Activated CD4-positive, alpha-beta T cell treated with anti-CD3 and anti-CD28 coated beads for 1 hour (primary cell): ENCODE results near the gene CACNA1C.

Source experiments
- DNase-seq: peaks from one replicate; pipeline ENCODE4 v3.0.0-alpha.2; 2020

CACNA1C gene

GRCh38 chr12:2543801-2544200 is 491.0 kb downstream of the CACNA1C start:
- DNase-seq = no peak

- DNase-seq = no peak
Observed at GRCh38 chr12:2544230-2544629, 491.4 kb downstream of the CACNA1C start.

DNA sequence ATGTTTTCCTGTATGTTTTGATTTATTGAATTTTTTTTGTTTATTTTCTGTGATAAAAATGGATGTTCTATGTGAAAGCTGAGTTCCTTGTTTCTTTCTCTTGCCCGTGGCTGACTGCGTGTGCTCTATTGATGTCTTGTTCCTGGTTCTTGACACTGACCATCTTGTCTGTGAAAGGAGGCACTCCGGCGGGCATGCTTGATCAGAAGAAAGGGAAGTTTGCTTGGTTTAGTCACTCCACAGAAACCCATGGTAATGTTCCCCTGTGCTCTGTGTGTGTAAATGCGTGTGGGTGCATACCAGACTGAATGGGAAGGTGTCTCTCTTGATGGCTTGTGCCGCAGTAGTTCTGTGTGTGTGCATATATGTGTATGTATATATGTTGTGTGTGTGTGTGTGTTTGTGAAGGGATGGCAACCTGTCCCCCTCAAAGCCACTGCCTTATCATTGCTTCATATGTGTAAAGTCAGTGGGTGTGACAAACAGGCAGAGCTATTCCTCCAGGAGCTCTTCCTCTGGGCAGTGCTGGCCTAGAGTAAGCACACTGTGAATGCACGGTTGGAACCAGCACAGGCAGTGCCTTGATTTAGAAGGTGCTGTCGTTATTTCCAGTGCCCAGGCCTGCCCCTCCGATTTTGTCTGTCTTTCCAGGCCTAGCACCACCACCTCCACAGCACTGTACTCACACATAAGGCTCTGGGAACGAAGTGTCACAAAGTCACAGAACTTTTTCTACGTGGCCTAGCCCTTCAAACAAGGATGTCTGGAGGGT is 494.7 kb downstream of the CACNA1C start:
- DNase-seq = no peak

DNA sequence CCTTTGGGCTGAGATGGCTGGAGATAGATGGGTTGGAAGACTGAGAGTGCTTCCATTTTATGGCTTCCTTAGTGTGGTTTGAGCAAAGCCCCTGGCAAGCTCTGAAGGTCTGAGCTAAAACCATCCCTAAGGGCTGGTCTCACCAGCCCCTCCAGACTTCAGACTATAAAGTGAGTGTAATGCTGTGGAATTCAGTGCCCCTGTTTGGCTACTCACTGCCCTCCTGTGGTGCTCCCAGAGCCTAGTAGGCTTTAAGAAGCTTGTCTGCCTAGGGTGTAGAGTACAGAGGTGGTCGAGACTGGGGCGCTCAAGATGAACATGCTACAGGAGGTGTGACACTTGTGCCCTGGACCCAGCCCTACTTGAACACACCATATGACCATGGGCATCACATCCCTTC is 495.3 kb downstream of the CACNA1C start:
- no peak for DNase-seq

GRCh38 chr12:2550561-2551411 is 498.0 kb downstream of the CACNA1C start:
- no peak for DNase-seq

DNA sequence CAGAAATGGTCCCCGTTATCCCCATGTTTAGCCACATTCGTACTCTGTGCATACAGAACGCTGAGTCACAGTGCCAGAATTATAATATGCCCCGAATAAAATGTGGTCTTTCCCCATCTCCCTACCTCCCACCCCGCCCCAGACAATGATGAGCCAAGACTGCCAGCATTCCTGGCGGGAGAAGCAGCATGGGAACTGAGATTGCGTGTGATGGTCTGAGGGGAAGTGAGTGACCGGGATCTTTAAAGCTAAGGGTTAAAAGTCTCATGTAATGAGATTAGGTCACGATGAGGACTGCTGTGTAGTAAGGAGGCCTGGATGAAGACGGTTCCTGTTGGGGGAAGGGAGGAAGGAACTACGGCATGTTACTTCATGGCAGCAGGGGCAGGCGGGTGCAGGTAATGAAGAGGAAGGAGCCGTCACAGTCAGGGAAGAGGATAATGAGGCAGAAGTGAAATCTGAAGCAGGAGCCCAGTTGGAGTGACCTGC is 498.7 kb downstream of the CACNA1C start:
- no peak for DNase-seq

GRCh38 chr12:2552000-2552756 is 499.4 kb downstream of the CACNA1C start:
- DNase-seq = no peak

DNA sequence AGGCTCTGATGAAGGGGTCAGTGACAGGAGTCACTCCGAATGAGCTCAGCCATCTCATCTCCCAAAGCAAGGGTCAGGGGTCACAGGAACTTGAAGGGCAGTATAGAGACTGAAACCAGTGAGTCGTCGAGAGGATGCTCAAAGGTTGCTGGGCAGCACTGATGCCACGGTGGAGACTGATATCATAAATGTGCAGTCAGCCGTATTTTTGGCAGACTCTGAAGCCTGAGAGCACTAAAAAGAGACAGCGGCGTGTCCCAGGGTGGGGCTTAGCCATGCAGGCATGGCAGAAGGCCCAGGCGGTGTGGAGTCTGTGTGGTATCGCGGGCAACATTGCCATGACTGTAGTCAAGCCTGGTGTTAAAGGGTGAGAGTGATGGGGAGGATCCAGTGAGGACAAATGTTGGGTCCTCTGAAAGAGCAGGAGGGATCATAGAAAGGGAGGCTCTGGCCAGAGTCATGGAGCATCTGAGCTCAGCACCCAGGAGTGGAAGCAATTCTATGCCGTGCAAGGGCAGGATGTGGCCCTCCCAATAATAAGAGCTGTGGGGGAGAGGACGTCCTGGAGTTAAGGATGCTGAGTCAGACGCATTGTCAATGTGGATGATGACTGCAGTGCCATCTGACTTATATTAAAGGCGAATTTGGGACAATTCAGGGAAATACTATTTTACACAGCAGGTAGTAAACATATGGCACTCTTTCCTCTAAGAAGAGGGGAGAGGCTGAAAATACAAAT is 500.8 kb downstream of the CACNA1C start:
- no peak for DNase-seq

GRCh38 chr12:2555487-2556082 is 502.8 kb downstream of the CACNA1C start:
- no peak for DNase-seq

DNA sequence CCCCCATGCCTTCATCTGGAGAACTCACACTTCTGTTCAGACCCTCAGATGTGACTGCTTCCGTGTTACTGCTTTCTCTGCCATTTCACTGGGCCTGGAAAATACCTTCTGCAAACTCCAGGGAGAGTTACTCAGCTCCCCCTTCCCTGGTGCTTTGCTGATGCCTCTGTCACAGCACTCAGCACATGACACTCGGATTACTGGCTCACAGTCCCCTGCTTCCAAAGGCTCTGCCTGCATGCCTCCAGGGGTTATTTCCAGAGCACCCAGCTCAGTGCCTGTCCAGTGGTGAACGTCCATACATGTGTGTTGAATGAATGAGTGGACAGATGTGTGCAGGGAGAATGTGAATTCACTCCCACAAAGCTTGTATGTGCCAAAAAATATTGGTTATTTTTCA is 504.8 kb downstream of the CACNA1C start:
- no peak for DNase-seq

- no peak for DNase-seq
Observed at GRCh38 chr12:2559931-2560330, 507.1 kb downstream of the CACNA1C start.

DNA sequence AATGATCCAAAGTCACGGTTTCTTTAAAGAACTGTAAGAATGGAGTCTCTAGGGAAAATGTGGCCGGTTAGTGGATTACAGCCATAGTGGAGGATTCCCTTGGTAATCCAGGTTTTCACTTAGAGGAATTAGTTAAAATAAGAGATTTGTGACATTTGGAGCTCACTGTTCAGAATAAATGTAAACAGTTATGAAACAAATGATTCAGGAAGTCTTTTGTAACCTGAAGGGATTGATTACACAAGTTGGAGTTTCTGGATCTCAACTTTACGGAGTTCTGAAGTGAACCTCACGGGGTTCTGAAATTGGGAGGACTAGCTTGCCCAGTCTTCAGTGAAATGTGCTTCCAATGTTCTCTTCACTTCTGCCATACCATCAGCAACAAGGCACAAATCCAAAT is 507.6 kb downstream of the CACNA1C start:
- DNase-seq = no peak

DNA sequence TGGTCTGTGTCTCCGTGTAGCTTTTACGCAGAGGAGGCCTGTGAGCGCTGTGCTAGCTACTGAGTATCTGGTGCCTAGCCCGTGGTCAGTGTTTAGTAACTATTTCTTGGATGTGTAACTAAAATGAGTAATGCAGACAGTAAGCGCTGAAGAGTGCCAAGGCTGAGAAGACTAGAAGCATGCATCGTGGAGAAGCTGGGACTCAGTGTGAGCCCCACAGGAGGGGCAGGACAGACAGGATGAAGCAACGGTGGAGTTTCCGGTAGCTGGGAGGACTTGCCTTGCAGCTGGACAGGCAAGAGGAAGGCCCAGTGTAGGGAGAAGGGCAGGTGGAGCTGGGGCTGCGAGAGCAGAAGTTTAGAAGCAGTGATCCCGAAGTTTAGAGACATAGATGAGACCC is 508.6 kb downstream of the CACNA1C start:
- no peak for DNase-seq

DNA sequence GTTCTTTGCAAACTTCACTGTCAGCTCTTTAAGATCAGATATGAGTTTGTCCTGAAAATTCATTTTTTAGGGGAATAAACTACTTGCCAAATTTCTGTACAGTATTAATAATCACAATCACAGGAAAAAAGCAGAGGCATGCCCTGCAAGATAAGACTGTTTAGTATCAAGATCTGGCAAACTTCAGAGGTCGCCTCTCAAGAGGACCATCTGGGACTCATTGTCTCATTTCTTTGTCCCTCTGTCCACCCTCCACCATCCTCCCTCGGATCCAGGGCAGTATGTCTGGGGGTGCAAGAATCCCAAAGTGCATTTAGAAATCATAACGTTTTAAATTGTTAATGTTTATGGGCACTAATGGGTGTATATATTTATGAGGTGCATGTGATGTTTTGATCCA is 509.6 kb downstream of the CACNA1C start:
- DNase-seq = no peak

- DNase-seq = no peak
Observed at GRCh38 chr12:2563709-2564108, 510.9 kb downstream of the CACNA1C start.

DNA sequence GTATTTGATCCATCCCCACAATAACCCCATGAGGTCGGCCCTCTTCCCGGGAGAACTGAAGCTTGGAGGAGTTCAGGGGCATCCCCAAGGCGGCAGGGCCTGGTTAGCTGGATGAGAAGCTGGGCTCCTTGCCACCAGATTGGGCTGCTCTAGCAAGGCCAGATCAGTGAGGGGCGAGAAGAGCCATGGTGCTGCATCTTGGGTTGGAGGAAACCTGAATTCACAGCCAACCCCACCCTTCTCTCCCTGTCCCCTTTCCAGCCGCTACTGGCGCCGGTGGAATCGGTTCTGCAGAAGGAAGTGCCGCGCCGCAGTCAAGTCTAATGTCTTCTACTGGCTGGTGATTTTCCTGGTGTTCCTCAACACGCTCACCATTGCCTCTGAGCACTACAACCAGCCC is 513.4 kb downstream of the CACNA1C start:
- DNase-seq = no peak

GRCh38 chr12:2567711-2568110 is 514.9 kb downstream of the CACNA1C start:
- DNase-seq = no peak

- no peak for DNase-seq
Observed at GRCh38 chr12:2570562-2570961, 517.8 kb downstream of the CACNA1C start.

GRCh38 chr12:2574355-2574935 is 521.7 kb downstream of the CACNA1C start:
- no peak for DNase-seq

DNA sequence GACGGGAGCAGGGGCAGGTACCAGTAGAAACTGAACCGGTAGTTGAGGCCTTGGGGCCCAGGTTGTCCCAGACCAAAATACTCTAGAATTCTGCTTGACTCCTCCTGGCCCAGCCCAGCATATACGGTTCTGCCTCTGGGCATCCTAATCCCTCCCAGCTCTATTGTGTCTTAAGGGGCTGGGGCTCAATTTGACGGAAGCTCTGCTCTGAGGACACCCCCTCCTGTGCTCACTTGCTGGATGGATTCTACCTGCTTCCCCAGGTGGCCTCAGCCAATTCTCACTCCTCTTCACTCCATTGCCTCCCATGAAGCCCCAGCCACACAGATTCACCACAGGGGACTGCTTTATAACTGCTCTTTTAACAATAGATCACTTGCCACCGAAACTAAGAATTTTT is 522.5 kb downstream of the CACNA1C start:
- DNase-seq = no peak

GRCh38 chr12:2578211-2578610 is 525.4 kb downstream of the CACNA1C start:
- no peak for DNase-seq

DNA sequence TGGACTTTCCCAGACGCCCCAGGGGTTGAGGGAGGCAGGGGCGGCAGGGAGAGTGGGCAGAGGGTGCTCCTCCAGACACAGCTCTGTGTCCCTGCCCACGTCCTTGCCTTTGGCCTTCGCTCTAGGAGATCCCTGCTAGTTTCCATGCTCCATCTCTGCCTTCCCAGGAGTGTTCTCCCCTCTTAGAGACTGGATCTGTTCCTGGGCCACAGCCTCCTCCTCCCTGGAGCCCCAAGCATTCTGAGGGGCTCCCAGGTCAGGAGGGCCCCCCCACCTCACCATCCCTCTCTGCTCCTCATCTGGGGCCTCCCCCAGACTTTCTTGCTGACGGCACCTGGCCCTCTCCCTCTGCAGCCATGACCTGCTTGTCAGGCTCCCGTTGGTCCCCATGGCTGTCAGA is 526.0 kb downstream of the CACNA1C start:
- DNase-seq = no peak
